NCI-H526 (cell line): ENCODE results near the gene CSRNP3.
"Not testable (repeated sequence)": the region's sequence is repeated elsewhere in the genome, so short reads cannot be mapped to it uniquely, and the experiment has no call there.

Experiments used
- DNase-seq, 2 experiments: peaks; one replicate each; lab custom pipeline; 2025; lab: John Stamatoyannopoulos, UW

Gene CSRNP3

DNA sequence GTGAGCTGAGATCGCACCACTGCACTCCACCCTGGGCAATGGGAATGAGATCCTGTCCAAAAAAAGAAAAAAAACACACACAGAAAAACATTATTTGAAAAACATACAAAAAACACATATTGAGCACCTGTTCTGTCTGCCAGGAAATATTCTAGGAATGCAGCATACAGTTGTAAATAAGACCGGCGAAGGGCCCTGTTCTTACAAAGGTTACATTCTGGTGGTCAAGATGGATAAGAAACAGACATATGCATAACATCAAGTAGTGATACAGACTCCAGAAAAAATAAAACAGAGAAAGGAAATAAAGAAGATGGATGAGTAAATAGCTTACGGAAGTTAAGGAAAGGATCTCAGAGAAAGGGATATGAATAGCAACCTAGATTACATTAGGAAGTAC is 164.8 kb downstream of the CSRNP3 start:
- DNase-seq = no peak

DNA sequence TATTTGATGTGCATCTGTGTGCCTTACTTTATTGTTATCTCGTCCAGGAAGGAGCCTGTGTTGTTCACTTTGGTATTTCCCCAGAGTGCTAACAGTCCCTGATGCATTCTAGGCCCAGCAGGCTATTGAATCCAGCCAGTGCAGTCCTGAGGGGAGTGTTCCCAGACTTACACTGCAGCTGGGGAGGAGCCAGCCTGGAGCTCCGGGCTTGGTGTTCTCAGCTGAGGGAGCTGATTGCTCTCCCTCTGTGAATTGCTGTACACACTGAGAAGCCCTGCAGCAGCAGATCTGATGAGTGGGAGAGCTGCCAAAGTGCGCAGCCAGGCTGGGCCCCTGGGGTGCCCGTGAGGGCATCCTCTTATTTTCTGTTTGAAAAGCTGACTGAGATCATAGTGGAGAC is 165.4 kb downstream of the CSRNP3 start:
- peak in 1 of 2 experiments; percentile 6 for DNase-seq

- DNase-seq = no peak
Measured at GRCh38 chr2:165635532-165635931, 166.0 kb downstream of the CSRNP3 start.

DNA sequence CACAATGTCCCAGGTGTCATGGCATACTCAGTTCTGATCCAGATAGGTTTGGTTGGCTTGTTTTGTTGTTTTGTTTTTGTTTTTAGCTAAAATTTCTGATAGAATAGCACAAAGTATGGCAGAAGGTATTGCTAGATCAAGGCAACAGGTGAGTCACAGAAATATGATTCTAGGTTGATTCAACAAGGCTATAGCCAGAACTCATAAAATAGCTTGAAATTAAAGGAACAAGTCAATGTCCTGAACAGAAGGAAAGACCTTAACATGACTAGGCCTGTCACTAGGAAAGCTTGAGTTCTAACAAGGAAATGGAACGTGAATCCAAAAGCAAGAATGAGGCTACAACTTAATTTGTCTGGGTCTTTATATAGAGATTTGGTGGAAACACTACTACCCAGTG is 167.5 kb downstream of the CSRNP3 start:
- DNase-seq = no peak

GRCh38 chr2:165637396-165637795 is 167.9 kb downstream of the CSRNP3 start:
- no peak for DNase-seq

DNA sequence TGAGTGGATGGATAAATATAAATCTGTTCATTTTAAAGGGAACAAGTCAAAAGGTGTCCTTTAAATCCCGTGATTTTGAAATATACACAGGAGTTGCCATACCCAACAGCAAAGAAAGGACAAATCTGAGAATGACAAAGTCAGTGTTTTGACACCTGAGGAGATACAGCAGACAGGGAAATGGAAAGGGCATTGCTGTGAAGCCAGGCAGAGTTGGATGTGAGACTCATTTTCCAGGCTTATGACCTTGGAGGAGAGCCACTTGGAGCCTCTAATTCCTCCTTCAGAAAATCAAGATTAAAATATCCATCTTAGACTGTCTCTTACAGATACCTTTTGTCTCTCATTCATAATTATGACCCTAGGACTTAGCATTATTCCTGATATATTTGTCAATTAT is 170.0 kb downstream of the CSRNP3 start:
- DNase-seq = no peak

- DNase-seq = no peak
Measured at GRCh38 chr2:165640247-165640929, 170.9 kb downstream of the CSRNP3 start.

GRCh38 chr2:165645930-165646831 is 176.7 kb downstream of the CSRNP3 start:
- no peak for DNase-seq

DNA sequence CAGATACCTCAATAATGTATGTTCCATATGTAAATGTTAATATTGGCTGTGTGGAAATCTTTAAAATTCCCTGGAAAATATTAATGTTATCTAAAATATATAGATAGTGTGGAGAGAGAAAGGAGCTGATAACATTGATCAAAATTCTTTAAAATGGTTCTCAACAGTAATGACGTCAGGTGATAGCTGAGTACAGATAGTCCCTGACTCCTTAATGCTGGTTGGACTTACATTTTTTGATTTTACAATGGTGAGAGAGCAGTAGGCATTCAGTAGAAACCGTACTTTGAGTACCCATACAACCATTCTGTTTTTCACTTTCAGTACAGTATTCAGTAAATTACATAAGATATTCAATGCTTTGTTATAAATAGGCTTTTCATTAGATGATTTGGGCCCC is 177.9 kb downstream of the CSRNP3 start:
- no peak for DNase-seq

- DNase-seq = peak; percentile 9 to 52
Measured at GRCh38 chr2:165648801-165649200, 179.3 kb downstream of the CSRNP3 start.

GRCh38 chr2:165651233-165651632 is 181.7 kb downstream of the CSRNP3 start:
- no peak for DNase-seq

DNA sequence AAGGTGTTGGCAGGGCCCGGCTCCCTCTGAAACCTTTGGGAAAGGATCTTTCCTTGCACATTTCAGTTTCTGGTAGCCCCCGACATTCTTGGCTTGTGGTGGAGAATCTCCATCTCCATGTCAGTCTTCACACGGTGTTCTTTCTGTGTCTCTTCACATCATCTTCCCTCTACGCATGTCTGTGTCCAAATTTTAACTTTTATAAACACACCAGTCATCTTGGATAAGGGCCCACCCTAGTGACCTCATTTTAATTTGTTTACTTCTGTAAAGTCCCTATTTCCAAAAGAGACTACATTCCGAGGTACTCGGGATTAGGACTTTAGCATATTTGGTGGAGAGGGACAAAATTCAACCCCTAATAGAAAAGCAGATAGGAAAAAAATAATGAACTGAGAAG is 186.2 kb downstream of the CSRNP3 start:
- DNase-seq = no peak

GRCh38 chr2:165660361-165660760 is 190.9 kb downstream of the CSRNP3 start:
- no peak for DNase-seq

GRCh38 chr2:165662720-165663119 is 193.2 kb downstream of the CSRNP3 start:
- no peak for DNase-seq

DNA sequence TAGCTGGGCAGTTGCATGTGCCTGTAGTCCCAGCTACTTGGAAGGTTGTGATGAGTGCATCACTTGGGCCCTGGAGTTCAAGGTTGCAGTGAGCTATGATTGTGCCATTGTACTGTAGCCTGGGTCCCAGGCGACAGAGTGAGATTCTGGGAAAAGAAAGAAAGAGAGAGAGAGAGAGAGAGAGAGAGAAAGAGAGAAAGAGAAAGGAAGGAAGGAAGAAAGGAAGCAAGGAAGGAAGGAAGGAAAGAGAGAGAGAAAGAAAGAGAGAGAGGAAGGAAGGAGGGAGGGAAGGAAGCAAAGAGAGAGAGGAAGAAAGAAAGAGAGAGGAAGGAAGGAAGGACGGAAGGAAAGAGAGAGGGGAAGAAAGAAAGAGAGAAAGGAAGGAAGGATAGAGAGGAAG is 196.1 kb downstream of the CSRNP3 start:
- no peak for DNase-seq

DNA sequence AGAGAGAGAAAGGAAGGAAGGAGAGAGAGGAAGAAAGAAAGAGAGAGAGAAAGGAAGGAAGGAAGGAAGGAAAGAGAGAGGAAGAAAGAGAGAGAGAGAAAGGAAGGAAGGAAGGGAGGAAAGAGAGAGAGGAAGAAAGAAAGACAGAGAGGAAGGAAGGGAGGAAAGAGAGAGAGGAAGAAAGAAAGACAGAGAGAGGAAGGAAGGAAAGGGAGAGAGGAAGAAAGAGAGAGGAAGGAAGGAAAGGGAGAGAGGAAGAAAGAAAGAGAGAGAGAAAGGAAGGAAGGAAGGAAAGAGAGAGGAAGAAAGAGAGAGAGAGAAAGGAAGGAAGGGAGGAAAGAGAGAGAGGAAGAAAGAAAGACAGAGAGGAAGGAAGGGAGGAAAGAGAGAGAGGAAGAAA is 196.6 kb downstream of the CSRNP3 start:
- DNase-seq = not testable (repeated sequence)

GRCh38 chr2:165666605-165667004 is 197.1 kb downstream of the CSRNP3 start:
- no peak for DNase-seq

DNA sequence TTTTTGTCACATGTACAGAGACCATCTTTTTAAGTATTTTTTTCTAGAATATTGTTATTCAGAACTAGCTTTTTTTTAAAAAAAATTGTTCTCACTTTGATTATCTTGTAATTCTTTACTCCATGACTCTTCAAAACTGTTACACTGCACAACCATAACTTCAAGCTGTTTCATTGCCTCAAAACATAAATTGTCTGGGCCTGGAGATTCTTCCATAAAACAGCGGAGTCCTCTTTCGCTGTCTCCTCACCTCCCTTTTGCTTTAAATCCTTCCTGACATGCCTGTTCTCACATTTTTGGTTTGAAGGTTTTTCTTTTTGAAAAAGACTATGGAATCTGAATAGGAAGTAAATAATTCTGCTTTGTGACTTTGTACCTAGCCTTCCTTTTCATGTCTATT is 197.9 kb downstream of the CSRNP3 start:
- no peak for DNase-seq

- DNase-seq = no peak
Measured at GRCh38 chr2:165674780-165675179, 205.3 kb downstream of the CSRNP3 start.

- DNase-seq = no peak
Measured at GRCh38 chr2:165675551-165675968, 206.1 kb downstream of the CSRNP3 start.

DNA sequence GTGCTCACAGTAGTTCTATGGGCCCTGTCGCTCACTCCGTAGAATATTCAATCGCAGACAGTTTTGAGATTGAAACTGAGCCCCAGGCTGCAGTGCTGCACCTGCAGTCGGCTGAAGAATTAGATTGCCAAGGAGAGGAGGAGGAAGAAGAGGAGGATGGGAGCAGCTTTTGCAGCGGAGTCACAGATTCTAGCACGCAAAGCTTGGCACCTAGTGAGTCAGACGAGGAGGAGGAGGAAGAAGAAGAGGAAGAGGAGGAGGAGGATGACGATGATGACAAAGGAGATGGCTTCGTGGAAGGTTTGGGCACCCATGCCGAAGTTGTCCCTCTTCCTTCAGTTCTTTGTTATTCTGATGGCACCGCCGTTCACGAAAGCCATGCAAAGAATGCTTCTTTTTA is 209.4 kb downstream of the CSRNP3 start:
- DNase-seq = no peak

DNA sequence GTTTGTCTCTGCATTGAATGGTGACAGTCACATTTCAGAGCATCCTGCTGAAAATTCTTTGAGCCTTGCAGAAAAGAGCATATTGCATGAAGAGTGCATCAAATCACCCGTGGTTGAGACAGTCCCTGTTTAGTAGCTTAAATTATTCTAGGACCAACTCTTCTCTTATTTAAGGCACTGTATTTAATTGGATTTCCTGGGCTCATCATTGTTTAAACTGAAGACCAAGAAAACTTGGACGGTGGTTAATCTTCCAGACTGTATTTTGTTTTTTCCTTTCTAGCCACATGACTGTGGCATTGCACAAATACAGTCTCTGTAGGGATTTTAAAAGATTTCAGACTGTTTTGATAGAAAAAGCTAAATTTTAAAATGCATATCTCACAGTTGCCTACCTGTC is 210.1 kb downstream of the CSRNP3 start:
- no peak for DNase-seq

DNA sequence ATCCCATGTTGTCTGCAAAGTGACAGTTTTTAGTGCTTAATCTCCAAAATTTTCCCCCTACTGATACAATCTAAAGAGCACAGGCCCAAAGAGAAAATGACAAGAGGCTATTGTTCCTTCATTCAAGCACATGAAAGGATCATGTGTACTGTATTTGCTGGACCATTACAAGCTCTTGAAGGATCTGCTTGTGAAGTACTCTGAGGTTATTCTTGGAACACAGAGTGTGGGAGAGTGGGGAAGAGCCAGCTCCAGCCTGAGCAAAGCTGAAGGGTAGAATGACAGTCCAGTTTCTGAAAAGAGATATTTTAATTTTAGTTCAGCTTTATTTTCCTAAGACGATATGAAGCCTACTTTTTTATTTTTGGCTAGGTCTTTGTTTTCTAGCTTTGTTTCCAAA is 212.3 kb downstream of the CSRNP3 start:
- DNase-seq = no peak
